GM12873 (cell line): Measurements from ENCODE around the gene BRK1.

Experiments used
- CTCF ChIP-seq: IDR thresholded peaks from 2 replicates; pipeline ENCODE4 v1.5.1; 2012; ENCODE audit warnings: low read depth, mild to moderate bottlenecking, moderate library complexity, low read length, control low read depth; ENCODE audit not compliant: insufficient read depth; ENCODE audit errors: missing control alignments

The BRK1 gene

GRCh38 chr3:10115326-10116137 is at the start of gene BRK1:
Gene BRK1 (plus strand): TSS chr3:10115675. CDS start chr3:10115702, 27 bp downstream.
- no peak for TF ChIP-seq CTCF

- no peak for TF ChIP-seq CTCF
Observed at GRCh38 chr3:10074666-10075065, 40.8 kb upstream of the BRK1 start.

- TF ChIP-seq CTCF: no peak
Observed at GRCh38 chr3:10081871-10082270, 33.6 kb upstream of the BRK1 start.

GRCh38 chr3:10085738-10086137 is 29.7 kb upstream of the BRK1 start:
- no peak for TF ChIP-seq CTCF

GRCh38 chr3:10088256-10088655 is 27.2 kb upstream of the BRK1 start:
- no peak for TF ChIP-seq CTCF

GRCh38 chr3:10090179-10090578 is 25.3 kb upstream of the BRK1 start:
- no peak for TF ChIP-seq CTCF

- TF ChIP-seq CTCF: no peak
Observed at GRCh38 chr3:10093678-10094077, 21.8 kb upstream of the BRK1 start.
